Esophagus muscularis mucosa (tissue), 3 donors: ENCODE results near the gene CCDC182.

ENCODE experiments used
- CTCF ChIP-seq, 3 experiments: fragments of 200-600 bp in 2 of 3; fragments of 450-650 bp in 1 of 3; sonication (generic) in 2 of 3; IDR thresholded peaks; one replicate each; pipeline ENCODE4 v1.5.1; 2017 to 2019; ENCODE audit warnings: antibody characterized with exemption in 3 of 3, mild to moderate bottlenecking in 2 of 3, moderate library complexity in 1 of 3
- POLR2A ChIP-seq: fragments of 450-650 bp; IDR thresholded peaks from one replicate; pipeline ENCODE4 v1.6.1; 2017; ENCODE audit warnings: antibody characterized with exemption, moderate library complexity, mild to moderate bottlenecking, low read depth
- POLR2AphosphoS5 ChIP-seq, 2 donors: sonication (generic); formaldehyde crosslinking; IDR thresholded peaks; one replicate each; pipeline ENCODE4 v1.6.1; 2017; ENCODE audit warnings: antibody characterized with exemption in 2 of 2

- TF ChIP-seq POLR2A = no peak
- TF ChIP-seq CTCF (IDR thresholded peaks at IDR 0.05) = no peak
- no peak for TF ChIP-seq POLR2AphosphoS5 (IDR thresholded peaks at IDR 0.05)
Observed at GRCh38 chr17:57760046-57760445, 14.9 kb upstream of the CCDC182 start.
